Activated CD8-positive, alpha-beta memory T cell treated with anti-CD3 and anti-CD28 coated beads for 24 hours (primary cell): ENCODE results near the gene PLPPR1.
"Not testable (repeated sequence)": the region's sequence is repeated elsewhere in the genome, so short reads cannot be mapped to it uniquely, and the experiment has no call there.

ENCODE experiments used
- DNase-seq: peaks from one replicate; pipeline ENCODE4 v3.0.0-alpha.2; 2020

The PLPPR1 gene

DNA sequence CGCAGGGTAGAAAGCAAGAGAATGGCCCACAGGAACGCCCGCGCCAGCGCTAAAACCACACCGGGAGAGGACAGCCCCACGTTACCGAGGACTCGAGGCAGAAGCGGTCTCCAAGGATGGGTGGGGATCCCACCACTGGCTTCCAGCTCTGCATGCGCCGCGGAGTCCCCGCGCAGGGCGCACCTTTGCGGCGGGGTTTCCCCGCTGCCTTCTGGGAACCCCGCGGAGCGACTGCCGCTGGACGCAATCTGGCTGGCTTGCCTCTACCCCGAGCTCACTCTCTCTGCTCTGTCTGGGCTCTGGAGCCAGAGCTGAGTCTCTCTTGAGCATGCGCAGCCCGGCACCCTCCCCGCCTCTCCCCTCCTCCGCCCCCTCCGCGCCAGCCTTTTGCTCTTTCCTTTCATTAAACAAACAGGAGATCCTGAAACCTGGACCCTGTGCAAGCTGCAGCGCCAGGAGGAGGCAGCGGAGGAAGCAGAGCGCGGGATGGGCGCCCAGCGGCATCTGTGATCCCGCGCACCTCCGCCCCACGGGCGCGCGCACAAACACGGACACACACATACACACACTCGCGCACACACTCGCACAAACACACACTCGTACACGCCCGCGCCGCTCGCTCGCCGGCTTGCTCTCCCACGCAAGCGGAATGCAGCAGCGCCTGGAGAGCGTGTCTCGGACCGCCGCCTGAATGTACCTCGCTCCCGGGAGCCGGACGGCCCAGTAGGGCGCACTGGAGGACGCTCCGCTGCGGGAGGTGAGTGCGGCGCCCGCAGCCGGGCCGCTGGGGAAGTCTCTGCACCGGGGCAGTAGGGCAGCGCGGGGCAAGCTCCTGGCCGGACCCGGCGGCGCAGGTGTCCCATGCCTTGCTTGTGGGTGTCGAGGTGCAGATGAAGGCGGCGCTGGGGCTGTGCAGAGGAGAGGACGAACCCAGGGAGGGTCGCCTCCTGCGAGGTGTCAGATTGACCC lies at the start of gene PLPPR1:
Gene PLPPR1, plus strand, starts transcription at position 382 of the 969 bp plus-strand sequence.
- DNase-seq = no peak

DNA sequence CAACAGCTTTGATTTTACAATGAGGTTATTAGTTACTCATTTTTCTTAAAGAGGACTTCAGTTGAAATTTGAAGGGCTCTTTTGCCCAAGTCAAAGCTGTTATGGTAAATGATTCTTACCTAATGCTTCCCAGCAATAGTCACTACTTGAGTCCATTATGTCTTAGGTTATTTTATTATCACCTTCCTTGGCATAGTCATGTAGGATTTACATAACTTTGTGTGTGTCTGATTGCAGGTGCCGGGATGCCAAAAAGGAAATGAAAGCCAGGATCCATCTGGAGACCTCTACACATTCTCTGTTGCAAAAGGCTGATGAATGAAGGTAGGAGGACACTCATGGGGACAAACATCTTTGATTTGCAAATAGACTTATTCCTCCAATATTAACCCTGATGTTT lies 38.8 kb upstream of the PLPPR1 start:
- no peak for DNase-seq

- no peak for DNase-seq
These were observed 37.7 kb upstream of the PLPPR1 start for GRCh38 chr9:100990605-100991381.

DNA sequence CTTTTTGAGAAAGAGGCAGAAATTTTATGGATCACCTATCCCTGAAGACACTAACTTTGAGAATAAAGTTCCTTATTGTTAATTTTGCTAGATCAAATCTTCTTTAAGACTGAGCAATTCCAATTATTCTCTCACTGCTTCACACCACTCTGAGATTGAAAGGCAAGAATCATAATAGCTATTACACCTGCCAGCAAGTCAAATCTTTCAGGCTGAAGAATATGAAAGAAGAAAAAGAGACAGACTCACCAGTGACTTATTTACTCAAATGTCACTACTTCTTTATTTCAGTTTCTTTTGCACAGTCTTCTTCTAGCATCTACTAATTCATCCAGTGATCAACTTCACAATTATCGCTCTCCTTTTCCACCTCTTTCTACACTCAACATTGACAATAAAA lies 35.9 kb upstream of the PLPPR1 start:
- no peak for DNase-seq

DNA sequence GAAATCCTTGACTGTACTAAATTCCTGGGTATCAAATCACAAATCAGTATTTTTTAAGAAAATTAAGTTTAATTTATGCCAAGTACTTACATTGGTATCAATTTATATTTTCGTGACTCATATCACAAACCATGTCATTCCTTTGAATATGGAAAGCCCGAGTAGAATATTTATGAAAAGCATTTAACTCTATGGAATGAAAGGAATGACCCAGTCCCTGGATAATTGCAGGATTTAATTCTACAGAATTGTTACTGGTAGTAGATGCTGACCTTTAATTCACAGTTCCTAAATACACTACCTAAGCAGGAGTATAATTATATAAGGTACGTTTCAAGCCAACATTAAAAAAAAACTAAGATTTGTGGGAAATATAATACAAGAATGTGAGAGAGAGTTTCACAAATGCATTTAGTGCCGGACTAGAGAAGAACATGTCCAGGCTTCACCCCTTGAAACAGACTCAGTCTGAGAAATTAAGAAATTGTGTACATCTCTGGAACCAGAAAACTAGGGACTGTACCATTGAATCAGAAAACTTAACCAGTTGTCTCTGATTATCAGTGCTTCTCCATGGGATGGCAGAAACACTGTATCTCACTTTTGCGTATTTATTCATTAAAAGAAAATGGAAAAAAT lies 28.5 kb upstream of the PLPPR1 start:
- no peak for DNase-seq

GRCh38 chr9:101005246-101005645 lies 23.3 kb upstream of the PLPPR1 start:
- DNase-seq = no peak

DNA sequence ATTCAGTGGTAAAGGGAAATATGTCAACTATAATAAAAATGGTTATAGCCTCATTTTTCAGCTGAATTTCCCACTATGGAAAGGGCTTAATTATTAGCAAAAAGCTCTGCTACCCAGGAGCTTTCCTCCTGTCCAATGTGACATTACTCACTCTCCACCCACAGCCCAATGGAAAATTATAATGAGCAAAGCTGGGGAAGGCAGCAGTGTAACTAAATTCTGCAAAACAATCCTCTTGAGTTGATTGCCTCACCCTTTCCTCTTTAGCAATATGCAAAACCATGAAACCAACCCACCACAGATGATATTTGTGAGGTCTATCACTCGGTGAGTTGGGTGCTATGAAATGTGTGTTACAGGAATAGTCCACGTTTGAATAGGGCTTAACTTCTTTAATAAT lies 14.0 kb upstream of the PLPPR1 start:
- no peak for DNase-seq

- DNase-seq = no peak
These were observed 10.1 kb upstream of the PLPPR1 start for GRCh38 chr9:101018467-101018866.

- no peak for DNase-seq
These were observed 5.8 kb upstream of the PLPPR1 start for GRCh38 chr9:101022704-101023103.

- DNase-seq = no peak
These were observed 2.6 kb upstream of the PLPPR1 start for GRCh38 chr9:101025940-101026339.

GRCh38 chr9:101026824-101027223 lies 1.7 kb upstream of the PLPPR1 start:
- DNase-seq = no peak

GRCh38 chr9:101027236-101027635 lies 1.3 kb upstream of the PLPPR1 start:
- no peak for DNase-seq

DNA sequence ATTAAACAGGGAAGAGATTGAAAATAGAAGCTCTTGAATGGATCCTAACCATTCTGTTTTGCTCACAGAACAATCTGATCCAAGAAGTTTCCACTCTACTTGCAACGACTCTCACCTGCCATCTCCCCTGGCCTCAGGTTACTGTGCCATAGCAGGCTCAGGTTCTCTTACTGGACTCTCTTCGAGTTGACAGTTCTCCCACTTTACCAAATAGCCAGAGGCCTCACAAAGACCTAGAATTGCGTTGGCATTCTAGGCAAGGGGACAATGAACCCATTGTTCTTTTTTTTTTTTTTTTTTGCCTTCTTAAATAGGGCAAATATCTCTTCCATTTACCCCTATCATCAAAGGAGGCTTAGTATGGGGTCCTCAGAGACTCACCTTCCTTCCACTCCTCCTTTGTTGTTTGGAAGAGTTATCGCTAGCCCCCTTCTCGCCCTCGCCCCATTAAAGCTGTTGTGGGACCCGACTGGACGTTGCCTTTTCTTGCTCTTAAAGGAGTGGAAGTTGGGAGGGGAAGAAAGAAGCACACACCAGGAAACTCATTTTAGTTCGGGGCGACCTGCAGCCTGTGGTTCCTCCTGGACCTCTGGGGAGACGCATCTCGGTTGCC lies 688 bp upstream of the PLPPR1 start:
- DNase-seq = no peak

DNA sequence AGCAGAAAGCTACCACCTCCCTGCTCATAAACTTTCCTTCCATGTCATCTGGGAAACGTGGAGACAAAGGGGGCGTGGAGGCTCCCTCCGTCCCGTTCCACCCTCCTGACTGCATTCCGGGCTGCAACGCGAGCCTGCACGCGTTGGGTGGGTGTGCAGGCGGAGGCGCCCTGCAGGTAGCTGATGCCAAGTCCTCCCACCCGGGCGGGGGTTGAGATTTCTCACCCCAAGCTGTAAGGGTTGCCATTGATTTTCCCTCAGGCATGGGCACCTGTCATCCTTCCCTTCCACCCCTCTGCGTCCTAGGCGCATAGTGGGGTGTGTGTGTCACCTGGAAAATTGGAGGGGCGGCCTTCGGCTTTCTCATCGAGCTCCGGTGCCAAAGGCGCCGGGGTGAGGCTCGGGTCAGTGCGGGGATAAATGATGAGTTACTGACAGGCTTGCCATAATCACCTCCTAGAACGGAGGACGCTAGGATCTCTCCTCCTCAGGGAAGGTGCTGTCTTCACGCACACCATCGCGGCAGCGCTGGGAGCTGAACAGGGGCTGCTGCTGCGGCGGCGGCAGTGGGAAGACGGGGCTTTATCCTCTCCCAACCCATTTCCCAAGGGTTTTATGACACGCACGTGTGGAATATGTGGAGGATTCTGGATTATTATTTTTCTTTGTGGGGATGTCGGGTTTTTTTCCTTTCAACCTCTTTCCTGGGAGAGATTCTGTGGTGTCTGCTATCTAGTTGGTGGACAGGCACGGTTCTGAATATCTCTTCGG lies 973 bp downstream of the PLPPR1 start:
- no peak for DNase-seq

GRCh38 chr9:101030086-101030391 lies 1.5 kb downstream of the PLPPR1 start:
- no peak for DNase-seq

GRCh38 chr9:101032426-101032825 lies 3.9 kb downstream of the PLPPR1 start:
- no peak for DNase-seq

DNA sequence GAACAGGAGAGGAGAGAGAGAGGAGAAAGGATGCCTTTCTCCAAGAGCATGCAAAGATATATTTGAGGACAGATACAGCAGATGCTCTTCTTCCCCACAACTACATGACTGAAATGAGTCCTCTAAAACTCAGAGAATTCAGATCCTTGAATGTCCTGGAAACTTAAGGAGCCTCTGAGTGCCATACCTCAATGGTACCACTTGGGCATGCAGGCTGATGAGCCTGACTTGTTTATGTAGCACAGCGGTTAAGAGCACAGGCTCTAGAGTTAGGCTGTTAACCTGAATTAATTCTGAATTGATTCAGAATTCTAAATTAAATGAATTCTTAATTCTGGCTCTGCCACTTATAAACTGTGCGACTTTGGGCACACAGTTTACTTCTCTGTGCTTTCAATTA lies 5.7 kb downstream of the PLPPR1 start:
- DNase-seq = no peak

- no peak for DNase-seq
These were observed 6.6 kb downstream of the PLPPR1 start for GRCh38 chr9:101035098-101035497.

DNA sequence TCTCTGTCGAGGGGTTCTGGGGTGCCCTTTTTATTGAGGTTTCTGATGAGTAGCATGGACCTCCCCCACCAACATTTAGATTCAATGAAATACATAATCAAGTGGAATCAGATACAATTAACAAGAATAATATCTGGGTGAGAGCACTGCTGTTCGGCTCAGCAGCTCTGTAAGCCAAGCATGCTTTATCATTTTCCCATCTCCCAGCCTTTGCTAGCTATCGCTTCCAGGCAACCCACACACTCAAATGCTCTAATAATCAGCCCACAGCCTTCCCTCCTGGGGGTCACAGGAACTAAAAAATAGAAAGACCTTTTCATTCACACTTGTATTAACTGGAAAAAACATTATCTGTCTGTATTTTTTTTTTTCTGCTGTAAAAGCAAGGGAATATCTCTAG lies 8.9 kb downstream of the PLPPR1 start:
- no peak for DNase-seq

DNA sequence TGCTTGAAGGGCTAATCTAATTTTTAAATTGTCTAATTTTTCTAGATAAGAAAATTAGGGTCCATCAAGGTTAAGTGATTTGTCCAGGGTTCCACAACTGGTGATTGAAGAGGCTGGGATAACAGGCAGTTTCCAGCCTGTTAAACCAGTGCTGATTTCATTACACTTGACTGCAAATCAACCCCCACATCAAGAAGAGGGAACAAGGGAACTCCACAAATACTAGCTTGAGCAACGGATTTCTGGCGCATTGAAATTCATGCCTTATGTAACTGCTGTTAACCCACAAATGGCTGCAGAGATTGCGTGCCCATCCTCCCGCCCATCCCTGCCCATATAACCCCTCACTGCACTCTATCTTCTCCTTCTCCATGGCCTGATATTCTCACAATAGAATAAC lies 10.0 kb downstream of the PLPPR1 start:
- DNase-seq = no peak

GRCh38 chr9:101039581-101039980 lies 11.1 kb downstream of the PLPPR1 start:
- not testable (repeated sequence) for DNase-seq

DNA sequence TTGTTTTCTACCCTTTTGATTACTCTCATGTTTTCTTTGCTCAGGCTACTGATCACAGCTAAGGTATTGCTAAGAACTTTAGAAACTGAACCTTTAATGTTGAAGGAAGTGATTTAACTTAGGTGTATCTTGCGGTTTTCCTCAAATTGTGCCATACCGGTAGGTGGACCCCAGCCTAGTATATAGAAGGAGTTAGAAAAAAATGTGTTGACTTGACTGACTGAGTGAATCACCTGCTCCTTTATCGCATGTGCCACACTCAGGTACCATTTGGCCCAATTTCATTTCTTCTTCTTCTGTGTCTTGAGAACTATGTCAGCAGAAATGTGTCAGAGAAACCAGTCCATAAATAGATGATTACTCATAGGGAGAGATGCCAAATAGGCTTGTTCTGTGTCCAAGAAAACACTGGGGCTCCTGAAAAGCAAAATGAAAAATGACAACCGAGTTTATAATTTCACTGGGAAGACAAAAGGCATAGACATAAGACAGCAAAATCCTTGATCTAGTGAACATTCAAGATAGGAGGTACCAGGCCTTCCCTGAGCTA lies 19.4 kb downstream of the PLPPR1 start:
- no peak for DNase-seq
